OCI-M1 (cell line): ENCODE measurements around the gene TGM1.

Experiments used
- DNase-seq: peaks from one replicate; lab custom pipeline; 2025; lab: John Stamatoyannopoulos, UW

Gene TGM1

GRCh38 chr14:24262821-24263733 is at the start of gene TGM1:
Gene TGM1, minus strand, starts transcription at chr14:24263177. Its CDS starts 825 bp downstream, at chr14:24262352.
- no peak for DNase-seq

GRCh38 chr14:24311837-24312615 is 49.0 kb upstream of the TGM1 start:
- DNase-seq = no peak

- DNase-seq = no peak
Observed at GRCh38 chr14:24310646-24311604, 47.9 kb upstream of the TGM1 start, which contains the start of gene LTB4R. Gene LTB4R, plus strand, starts transcription at chr14:24311502. Its CDS starts 4,150 bp downstream, at chr14:24315652.

- DNase-seq = no peak
Observed at GRCh38 chr14:24310265-24310645, 47.3 kb upstream of the TGM1 start.

- no peak for DNase-seq
Observed at GRCh38 chr14:24309538-24310264, 46.7 kb upstream of the TGM1 start, which contains the start of gene LTB4R2. Gene LTB4R2, plus strand, starts transcription at chr14:24310140. Its CDS starts 525 bp downstream, at chr14:24310665.

- DNase-seq = no peak
Observed at GRCh38 chr14:24308342-24309124, 45.6 kb upstream of the TGM1 start.

GRCh38 chr14:24307575-24308341 is 44.8 kb upstream of the TGM1 start, which contains the start of gene CIDEB:
Gene CIDEB, minus strand, starts transcription at chr14:24307977. Its CDS starts 119 bp downstream, at chr14:24307858.
- DNase-seq = peak; percentile 76

- DNase-seq = no peak
Observed at GRCh38 chr14:24307156-24307574, 44.2 kb upstream of the TGM1 start.

GRCh38 chr14:24304019-24304387 is 41.0 kb upstream of the TGM1 start:
- DNase-seq = no peak

GRCh38 chr14:24300326-24300980 is 37.5 kb upstream of the TGM1 start:
- DNase-seq = no peak

- DNase-seq = peak; percentile 92
Observed at GRCh38 chr14:24299255-24300191, 36.5 kb upstream of the TGM1 start, which contains the start of the genes DHRS1 and NOP9. Gene DHRS1, minus strand, starts transcription at chr14:24299780. Its CDS starts 674 bp downstream, at chr14:24299106. Gene NOP9, plus strand, starts transcription at chr14:24299850. Its CDS starts 105 bp downstream, at chr14:24299955.

GRCh38 chr14:24298892-24299254 is 35.9 kb upstream of the TGM1 start:
- peak; percentile 32 for DNase-seq

GRCh38 chr14:24297190-24297964 is 34.4 kb upstream of the TGM1 start:
- peak; percentile 67 for DNase-seq

- peak; percentile 80 for DNase-seq
Observed at GRCh38 chr14:24296341-24297157, 33.6 kb upstream of the TGM1 start.

- DNase-seq = no peak
Observed at GRCh38 chr14:24293525-24293924, 30.5 kb upstream of the TGM1 start.
